ENCODE measurements around the gene EEIG2.

Gene EEIG2

DNA sequence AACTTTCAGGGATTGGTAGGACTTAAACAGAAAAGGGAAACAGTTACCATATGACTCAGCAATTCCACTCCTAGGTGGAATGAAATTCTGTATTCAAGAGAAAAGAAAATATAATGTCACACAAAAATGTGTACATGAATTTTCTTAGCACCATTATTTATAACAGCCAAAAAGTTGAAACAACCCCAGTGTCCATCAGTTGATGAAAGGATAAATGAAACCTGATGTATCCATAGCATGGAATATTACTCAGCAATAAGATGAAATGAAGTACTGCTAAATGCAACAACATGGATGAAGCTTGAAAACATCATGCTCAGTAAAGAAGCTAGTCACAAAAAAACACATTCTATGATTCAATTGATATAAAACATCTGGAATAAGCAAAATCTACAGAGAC, 15.5 kb downstream of the EEIG2 start:
- no peaks in the 10 kb centered on the region for H3K36me3 ChIP-seq (ENCODE audit: control insufficient read depth, insufficient read depth, low read length)
- TF ChIP-seq, protein P1, sequence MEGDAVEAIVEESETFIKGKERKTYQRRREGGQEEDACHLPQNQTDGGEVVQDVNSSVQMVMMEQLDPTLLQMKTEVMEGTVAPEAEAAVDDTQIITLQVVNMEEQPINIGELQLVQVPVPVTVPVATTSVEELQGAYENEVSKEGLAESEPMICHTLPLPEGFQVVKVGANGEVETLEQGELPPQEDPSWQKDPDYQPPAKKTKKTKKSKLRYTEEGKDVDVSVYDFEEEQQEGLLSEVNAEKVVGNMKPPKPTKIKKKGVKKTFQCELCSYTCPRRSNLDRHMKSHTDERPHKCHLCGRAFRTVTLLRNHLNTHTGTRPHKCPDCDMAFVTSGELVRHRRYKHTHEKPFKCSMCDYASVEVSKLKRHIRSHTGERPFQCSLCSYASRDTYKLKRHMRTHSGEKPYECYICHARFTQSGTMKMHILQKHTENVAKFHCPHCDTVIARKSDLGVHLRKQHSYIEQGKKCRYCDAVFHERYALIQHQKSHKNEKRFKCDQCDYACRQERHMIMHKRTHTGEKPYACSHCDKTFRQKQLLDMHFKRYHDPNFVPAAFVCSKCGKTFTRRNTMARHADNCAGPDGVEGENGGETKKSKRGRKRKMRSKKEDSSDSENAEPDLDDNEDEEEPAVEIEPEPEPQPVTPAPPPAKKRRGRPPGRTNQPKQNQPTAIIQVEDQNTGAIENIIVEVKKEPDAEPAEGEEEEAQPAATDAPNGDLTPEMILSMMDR (IDR thresholded peaks at IDR 0.05; ENCODE audit: insufficient read depth, low read length, poor library complexity, severe bottlenecking) = no peak
- no peak overlapping the region for H3K4me3 ChIP-seq (replicated peaks; ENCODE audit: low read depth, low read length)
- DNase-seq (ENCODE audit: extremely low read depth, insufficient read length) = no peak
- no peaks in the 10 kb centered on the region for H3K27me3 ChIP-seq (replicated peaks; ENCODE audit: control insufficient read depth, insufficient read depth, low read length)

DNA sequence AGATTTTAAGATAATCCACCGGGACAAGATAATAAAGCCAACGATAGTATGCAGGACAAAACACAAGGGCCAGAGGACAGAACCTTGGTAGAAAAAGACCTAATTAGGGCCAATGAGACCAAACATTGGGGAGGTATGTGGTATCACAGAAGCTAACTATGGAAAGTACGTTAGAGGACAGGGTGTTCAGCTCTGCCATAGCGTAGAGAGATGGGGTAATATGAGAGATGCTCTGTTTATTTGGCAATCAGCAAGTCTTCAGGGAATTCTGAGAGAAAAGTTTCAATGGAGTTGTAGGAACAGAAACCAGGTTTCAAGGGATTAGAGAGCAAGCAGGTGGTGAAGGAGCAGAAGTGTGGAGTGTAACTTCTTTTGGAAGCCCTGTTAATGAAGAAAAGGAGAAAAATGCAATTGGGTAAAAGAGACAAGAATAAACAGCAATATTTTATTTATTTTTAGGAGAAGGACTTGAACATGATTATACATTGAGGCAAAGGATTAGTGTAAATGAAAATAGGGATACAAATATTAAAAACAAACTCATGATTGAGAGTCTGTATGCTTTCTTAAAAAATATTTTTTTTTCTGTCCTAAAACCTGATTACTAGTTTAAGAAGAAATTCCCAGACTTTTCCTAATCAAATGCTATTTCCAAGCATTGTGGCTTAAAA, 24.0 kb downstream of the EEIG2 start:
- no peaks in the 10 kb centered on the region for H3K36me3 ChIP-seq (ENCODE audit: control insufficient read depth, insufficient read depth, low read length)
- no peak overlapping the region for H3K4me3 ChIP-seq (replicated peaks; ENCODE audit: low read depth, low read length)
- TF ChIP-seq, protein P1 (IDR thresholded peaks at IDR 0.05; ENCODE audit: insufficient read depth, low read length, poor library complexity, severe bottlenecking) = no peak
- DNase-seq (ENCODE audit: extremely low read depth, insufficient read length) = no peak
- H3K27me3 ChIP-seq (replicated peaks; ENCODE audit: control insufficient read depth, insufficient read depth, low read length) = no peaks in the 10 kb centered on the region

DNA sequence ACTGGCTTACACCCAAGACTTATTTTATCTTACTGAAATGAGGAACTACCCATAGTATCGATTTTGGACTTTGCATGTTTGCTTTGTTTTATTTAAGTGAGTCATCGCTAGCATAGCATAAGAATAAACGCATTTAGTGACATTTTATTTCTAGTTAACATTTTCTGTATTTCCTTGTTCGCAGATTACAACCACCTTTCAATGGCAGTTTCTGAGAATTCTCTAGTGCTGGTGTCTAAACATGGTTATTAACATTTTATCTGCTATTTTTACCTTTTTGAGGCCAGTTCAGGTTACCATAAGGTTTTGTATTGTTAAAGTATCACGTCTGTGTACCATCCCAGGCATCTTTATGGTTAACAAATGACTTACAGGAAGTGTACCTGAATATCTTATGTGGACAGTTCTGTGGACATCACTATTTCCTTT, 24.5 kb downstream of the EEIG2 start:
- no peak for DNase-seq (ENCODE audit: extremely low read depth, insufficient read length)
- Histone ChIP-seq H3K27me3 (replicated peaks; ENCODE audit: control insufficient read depth, insufficient read depth, low read length) (no peaks in the 10 kb centered on the region), H3K4me3 (replicated peaks; ENCODE audit: low read depth, low read length) (no peak overlapping the region), H3K36me3 (ENCODE audit: control insufficient read depth, insufficient read depth, low read length) (no peaks in the 10 kb centered on the region)
- TF ChIP-seq, protein P1 (IDR thresholded peaks at IDR 0.05; ENCODE audit: insufficient read depth, low read length, poor library complexity, severe bottlenecking) = no peak

DNA sequence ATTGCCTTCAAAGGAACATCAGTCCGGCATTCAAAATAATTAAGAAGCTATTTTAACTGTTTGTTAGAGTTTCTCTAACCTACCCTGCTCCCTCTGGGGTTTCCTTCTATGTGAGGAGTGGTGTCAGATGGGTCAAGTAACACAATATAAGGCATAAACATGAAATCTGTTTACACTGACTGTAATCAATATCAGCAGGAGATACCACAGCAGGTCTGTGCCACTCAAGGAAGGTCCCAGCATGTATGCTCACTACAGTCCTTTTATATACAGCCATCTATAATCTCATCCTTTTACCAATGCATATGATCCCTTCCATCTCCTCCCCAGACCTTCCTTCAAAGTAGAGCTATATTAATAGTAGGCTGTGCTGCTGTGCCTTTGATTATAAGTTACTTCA, 25.4 kb downstream of the EEIG2 start:
- TF ChIP-seq, protein P1 (IDR thresholded peaks at IDR 0.05; ENCODE audit: insufficient read depth, low read length, poor library complexity, severe bottlenecking) = no peak
- no peaks in the 10 kb centered on the region for H3K27me3 ChIP-seq (replicated peaks; ENCODE audit: control insufficient read depth, insufficient read depth, low read length)
- no peaks in the 10 kb centered on the region for H3K36me3 ChIP-seq (ENCODE audit: control insufficient read depth, insufficient read depth, low read length)
- no peak for DNase-seq (ENCODE audit: extremely low read depth, insufficient read length)
- H3K4me3 ChIP-seq (replicated peaks; ENCODE audit: low read depth, low read length) = no peak overlapping the region

DNA sequence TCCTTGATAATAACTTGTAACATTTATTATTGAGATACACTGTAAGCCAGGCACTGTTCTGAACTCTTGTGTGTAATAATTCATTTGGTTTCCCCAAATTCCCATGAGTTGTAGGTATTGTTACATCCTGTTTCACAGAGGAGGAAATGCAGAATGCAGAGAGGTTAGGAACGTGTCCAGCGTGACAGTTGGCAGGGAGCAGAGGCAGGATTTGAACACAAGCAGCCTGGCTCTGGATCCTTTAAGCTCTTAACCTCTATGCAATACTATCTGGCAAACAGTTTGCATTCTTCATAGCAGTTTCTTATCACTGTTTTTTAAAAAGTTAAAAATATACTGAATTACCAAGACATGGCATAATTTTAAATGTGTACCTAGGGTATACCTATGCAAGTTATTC, 30.5 kb downstream of the EEIG2 start:
- no peak for DNase-seq (ENCODE audit: extremely low read depth, insufficient read length)
- TF ChIP-seq, protein P1 (IDR thresholded peaks at IDR 0.05; ENCODE audit: insufficient read depth, low read length, poor library complexity, severe bottlenecking) = no peak
- Histone ChIP-seq H3K27me3 (replicated peaks; ENCODE audit: control insufficient read depth, insufficient read depth, low read length) (no peaks in the 10 kb centered on the region), H3K36me3 (ENCODE audit: control insufficient read depth, insufficient read depth, low read length) (no peaks in the 10 kb centered on the region), H3K4me3 (replicated peaks; ENCODE audit: low read depth, low read length) (no peak overlapping the region)

DNA sequence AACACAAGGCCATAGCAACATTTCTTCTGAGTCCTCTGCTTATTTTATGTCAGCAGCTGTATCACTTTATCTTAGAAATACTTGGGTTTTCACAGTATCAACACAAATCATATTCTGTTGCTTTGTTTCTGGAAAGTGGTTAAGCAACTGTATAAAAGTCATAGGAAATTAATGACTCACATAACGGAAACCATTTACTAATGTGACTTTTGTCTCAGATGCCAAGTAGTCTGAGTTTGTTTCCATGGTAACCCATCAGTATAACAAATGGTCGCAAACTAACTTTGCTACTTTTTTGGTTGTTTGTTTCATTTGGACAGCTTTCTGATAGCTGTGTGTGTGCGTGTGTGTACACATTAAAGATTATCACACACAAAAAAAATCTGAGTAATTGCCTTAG, 31.1 kb downstream of the EEIG2 start:
- Histone ChIP-seq H3K36me3 (ENCODE audit: control insufficient read depth, insufficient read depth, low read length) (no peaks in the 10 kb centered on the region), H3K27me3 (replicated peaks; ENCODE audit: control insufficient read depth, insufficient read depth, low read length) (no peaks in the 10 kb centered on the region), H3K4me3 (replicated peaks; ENCODE audit: low read depth, low read length) (no peak overlapping the region)
- no peak for DNase-seq (ENCODE audit: extremely low read depth, insufficient read length)
- TF ChIP-seq, protein P1 (IDR thresholded peaks at IDR 0.05; ENCODE audit: insufficient read depth, low read length, poor library complexity, severe bottlenecking) = no peak
